Hematopoietic multipotent progenitor cell treated with erythropoietin and hydrocortisone succinate and interleukin-3 and kit ligand, for 6 days (in vitro differentiated cells): ENCODE data around the gene GRK3.
"Not testable (repeated sequence)": the region's sequence is repeated elsewhere in the genome, so short reads cannot be mapped to it uniquely, and the experiment has no call there.

ENCODE experiments used
- DNase-seq: peaks from one replicate; pipeline ENCODE4 v3.0.0-alpha.2; 2015

The GRK3 gene

DNA sequence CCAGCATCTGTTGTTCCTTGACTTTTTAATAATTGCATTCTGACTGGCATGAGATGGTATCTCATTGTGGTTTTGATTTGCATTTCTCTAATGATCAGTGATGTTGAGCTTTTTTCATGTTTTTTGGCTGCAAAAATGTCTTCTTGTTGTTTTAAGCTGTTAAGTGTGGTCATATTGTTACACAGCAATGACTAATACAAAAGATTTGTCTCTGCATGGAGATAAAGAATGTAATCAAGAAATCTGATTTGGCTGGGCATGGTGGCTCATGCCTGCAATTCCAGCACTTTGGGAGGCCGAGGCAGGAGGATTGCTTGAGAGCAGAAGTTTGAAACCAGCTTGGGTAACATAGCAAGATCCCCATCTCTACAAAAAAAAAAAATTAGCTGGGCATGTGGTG lies 12.1 kb upstream of the GRK3 start:
- DNase-seq = not testable (repeated sequence)

DNA sequence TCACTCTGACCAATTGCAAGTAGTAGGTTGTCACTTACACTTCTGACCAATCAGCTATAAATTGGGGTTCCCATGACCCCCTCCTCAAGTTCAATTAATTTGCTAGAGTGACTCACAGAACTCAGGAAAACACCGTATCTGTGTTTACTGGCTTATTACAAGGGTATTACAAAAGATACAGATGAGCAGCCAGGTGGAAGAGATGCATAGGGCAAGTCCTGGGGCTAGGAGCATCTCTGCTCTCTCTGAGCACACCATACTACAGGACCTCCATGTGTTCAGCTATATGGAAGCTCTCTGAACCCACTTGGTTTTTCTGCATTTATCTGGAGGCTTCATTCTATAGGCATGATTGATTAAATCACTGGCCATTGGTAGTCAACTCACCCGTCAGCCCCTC lies 11.3 kb upstream of the GRK3 start:
- DNase-seq = no peak

DNA sequence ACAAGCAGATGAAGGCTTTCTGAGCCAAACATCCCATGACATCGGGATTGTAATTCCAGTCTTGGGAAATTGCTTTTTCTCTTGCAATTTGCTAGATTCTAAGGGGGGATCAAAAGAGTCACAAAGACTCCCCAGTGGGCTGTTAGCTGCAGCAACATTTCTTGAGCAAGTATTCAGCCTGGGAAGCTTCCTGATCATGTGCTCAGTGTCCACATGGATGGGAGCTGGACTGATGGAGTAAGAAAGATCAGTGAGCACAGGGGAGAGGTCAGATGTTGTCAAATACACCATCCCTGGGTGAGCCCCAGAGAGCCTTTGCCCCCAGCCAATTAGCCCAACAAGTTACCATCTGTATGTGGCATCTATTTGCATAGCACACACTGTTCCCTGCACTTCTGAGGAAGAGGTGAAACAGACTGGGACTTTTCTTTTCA lies 10.2 kb upstream of the GRK3 start:
- no peak for DNase-seq

DNA sequence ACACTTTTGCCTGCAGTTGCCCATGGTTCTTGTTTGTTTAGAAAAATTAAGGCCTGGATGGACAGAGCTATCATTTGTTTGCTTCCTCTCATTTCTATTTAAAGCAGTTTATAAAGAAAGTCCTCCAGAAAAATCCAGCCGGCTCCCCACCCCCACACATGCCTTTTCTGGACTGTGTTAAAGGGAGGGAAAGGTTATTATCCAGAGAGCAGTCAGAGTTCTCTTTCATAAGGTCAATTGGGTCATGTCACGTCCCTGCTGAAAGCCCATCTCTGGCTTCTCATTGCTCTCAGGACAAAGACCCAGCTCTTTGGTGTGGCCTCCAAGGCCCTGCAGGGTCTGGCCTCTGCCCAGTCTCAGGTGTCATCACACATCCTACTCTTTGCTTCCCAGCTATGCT lies 9.8 kb upstream of the GRK3 start:
- no peak for DNase-seq

DNA sequence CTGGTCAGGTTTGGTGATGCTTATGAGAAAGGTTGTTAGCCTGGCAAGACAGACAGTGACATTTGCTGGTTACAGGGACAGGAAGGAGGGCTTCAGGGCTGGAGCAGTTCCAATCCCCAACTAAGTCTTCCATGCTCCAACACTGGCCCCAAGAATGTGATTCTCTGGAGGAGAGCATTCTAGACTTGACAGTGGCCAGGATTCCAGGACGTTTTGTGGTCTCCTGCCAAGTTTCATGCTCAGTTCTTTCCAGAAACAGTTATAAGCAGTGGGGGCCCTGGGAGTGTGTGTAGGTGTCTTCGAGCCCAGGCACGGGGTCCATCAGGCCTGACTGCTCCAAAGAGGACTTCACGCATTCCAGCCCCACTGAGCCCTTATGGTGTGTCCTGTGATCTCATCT lies 8.9 kb upstream of the GRK3 start:
- DNase-seq = no peak

DNA sequence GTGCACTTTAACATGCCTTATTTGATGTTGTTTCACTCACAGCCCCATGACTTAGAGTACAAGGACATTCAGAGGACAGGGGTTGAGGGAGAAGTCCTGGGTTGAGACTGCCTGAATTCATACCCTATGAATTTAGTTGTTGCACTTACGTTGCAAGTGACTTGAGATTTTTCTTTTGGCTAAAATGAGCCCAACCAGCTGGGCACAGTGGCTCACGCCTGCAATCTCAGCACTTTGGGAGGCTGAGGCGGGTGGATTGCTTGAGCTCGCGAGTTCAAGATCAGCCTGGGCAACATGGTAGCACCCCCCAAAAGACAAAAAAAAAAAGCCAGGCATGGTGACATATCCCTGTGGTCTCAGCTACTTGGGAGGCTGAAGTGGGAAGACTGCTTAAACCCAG lies 7.3 kb upstream of the GRK3 start:
- no peak for DNase-seq

DNA sequence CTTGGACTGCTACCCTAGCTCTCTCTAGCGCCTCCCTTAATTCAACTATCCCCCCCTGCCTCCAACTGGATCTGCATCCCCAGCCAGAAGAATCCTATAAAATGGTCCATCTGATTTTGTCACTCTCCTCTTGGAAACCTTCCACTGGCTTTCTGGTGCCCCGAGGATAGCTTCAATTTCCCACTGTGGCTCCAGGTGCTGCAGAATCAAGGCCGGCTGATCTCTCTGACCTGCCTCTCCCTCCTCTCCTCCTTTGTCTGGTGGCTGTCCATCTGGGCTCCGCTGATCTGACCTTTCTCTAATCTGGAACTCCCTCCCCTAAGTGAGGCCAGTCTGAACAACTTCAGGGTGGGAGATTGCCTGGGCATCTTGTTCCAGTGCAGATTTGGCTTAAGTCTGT lies 6.1 kb upstream of the GRK3 start:
- no peak for DNase-seq

DNA sequence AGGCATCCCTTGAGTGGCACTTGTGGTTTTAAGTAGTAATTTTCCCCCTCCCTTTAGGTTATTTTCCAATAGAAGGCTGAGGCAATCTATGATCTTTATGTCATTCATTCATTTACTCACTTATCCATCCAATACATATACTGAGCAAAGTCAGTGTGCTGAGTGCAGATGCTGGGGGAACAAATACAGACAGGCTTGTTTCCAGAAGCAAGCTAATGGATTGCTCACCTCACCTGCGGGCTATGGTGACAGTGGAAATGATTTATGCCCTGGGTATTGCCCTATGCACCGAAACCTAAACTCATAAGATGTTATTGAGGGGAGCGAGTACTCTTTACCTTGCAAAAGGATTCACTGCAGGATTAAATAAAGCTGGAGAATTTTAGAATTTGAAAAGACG lies 4.6 kb upstream of the GRK3 start:
- not testable (repeated sequence) for DNase-seq

DNA sequence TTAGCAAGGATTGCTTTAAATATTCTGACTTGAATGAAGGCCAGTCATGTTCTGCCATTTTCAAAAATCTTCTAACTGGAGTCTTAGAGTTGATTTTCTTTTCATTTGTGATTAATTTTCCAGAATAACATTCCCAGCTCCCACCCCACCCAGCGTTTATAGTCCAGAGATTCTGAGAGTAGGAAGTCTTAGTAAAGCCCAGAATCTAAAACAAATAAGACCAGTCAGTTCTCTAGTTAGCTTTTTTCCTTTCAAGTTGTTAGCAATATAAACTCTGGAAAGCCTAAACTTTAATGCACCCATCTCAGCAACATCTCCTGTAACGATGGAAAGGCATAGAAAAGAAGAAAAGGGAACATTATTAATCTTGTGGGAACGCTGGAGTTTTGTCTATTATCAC lies 3.3 kb upstream of the GRK3 start:
- DNase-seq = not testable (repeated sequence)

DNA sequence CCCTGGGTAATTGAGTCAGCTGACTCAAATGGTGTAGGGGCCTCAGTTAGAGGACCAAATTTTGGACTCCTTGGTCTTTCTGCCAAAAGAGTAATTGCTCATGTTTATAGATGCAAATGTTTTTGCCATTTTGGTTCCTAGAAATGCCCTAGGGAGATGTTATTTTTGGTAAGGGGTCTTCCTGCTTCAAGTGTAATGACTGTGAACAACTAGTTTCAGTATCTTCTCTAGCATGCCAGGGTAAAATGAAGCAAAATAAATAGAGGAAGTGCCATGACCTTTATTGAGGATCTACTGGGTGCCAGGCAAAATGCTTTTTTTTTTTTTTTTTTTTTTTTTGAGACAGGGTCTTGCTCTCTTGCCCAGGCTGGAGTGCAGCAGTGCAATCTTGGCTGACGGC lies 2.5 kb upstream of the GRK3 start:
- not testable (repeated sequence) for DNase-seq

DNA sequence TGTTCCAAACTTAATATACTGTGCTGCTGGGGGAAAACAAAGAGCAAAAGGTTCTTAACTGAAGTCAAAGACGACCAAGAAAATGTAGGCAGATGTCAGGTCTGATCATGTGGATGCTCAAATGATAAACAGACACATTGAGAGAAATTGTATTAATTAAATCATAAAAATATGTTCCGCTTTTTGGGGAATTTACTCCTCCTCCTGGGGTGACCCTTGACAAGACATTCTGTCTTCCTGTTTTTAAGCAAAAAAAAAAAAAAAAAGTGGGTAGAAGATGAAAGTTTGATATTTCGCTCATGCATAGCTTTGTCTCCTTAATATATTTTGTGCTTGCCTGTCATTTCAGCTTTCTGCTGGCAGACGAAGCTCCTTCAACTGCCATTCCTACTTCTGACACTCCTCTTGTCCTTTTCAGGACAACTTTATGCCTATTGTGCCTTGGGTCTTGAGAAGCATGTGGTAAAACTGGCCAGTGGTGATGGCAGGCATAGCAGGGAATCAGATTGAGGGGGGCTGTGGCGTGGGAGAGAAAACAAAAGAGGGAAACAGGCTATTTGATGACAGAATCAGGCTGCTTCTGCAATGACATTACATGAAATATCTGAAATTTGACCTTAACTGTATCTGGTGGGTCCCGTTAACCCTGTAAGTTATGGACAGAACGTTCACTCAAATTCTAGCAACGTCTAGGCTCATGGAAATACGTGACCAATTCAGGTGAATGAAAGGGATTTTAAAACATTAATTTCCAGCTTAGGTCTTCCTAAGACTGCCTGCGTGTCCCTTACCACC lies 1.3 kb upstream of the GRK3 start:
- DNase-seq = peak; percentile 20

DNA sequence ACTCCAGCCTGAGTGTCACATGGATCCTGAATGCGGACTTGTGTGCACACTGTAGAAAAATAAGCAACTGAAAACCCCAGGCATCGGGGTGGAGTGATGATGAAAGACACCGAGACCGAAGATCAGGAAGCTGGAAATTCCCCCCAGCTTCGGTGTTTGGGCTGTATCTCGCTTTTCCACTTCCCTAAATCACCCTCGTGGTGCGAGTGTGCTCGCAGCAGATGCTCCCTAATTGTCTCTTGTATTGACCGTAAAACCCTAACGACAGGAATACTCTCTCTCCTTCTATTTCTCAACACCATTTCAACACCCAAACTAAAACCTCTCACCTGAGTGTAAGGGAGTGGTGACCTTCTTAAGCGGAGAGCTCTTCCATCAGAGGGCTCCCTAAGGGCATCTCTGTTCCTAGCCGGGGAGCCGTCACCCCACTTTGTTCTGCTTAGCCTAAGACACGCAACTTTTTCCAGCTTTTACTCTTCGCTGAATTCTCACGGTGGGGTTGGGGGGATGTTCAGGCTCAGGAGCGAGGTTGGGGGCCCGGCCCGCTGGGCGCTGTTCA lies 635 bp upstream of the GRK3 start:
- peak; percentile 47 for DNase-seq

DNA sequence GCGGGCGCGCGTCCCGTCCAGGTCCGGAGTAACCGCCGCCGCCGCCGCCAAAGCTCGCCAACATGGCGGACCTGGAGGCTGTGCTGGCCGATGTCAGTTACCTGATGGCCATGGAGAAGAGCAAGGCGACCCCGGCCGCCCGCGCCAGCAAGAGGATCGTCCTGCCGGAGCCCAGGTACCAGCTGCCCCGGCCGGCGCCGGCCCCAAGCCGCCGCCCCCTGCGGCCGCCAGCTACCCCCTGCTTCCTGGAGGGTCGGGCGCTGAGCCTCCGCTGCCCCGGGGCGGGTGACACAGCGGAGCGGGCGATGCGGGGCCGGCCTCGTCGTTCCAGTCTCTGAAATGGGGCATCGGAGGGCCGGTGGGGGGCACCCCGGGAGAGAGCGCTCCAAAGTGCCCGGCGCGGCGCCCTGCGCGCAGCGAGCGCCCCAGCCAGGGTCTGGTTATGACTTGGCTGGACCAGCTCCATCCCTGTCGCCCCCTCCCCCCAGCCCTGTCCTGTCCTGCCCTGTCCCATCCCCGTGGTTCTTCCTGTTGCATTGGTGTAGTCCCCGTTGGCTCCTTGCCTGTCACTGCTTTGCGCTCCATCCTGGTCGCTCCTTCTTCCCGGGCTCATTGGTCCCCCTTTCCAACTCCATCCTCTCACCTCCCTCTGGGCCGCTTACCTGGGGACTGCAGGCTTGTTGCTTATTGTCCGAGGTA lies 653 bp downstream of the GRK3 start:
- peak; percentile 44 for DNase-seq

DNA sequence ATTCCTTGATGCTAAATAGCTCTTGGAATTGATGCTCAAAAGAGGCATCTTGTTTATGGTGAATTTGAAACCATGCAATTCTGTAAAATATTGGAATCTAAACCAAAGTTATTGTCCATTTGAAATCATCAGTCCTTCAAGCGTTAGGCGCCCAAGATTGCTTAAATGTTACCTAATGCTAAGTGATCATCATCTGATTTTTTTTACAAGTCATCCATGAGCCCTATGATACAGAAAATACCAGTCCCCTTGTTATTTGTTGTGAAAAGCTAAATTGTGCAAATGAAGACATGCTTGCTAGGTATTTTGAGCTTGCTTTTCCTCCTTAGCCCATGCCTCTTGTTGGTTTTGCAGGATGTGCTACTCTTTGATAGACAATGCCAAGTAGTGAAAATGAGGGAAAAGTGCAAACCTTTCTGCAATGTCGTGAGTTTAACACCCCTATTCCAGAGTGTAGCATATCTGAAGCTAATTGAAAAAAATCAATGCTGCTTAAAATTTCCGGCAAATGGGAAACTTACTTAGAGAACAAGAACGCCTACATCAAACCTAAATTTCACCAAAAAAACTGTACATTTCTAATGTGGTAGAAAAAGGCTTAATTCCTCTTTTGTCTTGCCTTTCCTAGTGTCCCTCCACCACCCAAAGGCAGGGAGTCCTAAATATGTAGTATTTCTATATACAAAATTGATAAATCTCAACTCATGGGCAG lies 1.9 kb downstream of the GRK3 start:
- no peak for DNase-seq

DNA sequence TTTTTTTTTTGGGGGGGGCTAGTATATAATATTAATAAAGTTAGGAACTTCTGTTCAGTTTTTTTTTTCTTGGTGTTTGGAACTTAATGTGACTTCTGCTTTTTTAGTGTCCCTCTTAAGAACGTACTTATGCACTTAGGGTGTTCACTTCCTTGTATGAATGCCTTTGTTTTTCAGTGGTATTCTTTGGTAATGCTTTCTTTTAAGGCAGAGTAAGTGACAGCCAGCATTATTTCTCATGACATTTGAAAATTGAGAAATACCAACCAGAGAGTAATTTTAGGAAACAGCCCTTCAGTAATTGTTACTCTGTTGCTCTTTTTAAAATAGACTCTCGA lies 2.4 kb downstream of the GRK3 start:
- DNase-seq = peak; percentile 73

DNA sequence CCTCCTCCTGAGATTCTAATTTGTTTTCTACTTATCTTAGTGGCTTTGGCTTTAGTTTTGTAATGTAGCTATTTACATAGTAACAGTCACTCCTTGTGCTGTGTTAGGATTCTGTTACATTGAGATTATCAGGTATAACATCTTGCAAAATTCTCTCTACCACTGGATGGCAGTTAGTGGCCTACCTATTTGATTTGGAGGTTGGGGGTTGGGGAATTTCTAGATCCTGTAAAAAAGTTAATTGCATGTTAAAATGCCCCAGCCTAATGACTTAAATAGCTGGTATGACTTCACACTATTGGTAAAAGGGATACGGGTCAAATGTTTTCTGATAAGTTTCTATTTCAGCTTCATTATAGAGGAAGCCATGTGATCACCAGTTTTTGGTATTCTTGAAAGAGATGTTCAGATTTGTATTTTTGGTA lies 2.8 kb downstream of the GRK3 start:
- DNase-seq = peak; percentile 73

DNA sequence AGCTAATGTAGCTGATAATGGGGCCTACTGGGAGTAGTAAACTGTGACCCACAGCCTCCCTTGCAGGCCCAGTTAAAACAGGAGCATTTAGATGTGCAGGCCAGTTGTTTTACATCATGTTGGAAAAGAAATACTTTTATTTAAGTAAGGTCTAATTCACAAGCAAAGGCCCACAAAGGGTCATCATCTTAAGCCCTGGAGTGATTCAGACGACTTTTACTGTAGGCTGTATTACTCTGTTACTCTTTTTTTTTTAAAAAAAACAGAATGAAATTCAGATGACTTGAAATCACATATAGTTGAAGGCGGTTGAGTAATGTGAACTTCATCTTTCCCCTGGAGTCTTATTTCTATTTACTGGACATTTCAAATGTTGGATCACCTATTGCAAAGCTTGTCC lies 3.6 kb downstream of the GRK3 start:
- DNase-seq = not testable (repeated sequence)

DNA sequence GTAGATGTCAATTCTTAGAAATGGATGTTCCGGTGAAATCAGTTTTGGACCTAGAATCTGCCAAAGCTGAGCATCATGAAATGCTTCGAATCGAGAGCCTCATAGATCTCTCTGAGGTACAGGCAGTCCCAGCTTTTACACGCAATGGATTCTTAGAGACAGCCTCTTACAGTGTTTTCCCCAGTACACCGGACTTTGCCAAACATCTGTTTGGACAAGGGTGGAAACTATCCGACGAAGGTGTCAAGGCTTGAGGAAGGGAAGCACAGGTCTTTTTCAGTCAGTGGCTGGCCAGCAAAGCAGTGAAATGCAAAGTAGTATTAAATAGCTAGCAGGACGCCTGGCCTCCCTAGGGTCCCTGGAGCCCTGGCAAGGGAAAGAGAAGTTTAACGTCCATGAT lies 4.9 kb downstream of the GRK3 start:
- no peak for DNase-seq

DNA sequence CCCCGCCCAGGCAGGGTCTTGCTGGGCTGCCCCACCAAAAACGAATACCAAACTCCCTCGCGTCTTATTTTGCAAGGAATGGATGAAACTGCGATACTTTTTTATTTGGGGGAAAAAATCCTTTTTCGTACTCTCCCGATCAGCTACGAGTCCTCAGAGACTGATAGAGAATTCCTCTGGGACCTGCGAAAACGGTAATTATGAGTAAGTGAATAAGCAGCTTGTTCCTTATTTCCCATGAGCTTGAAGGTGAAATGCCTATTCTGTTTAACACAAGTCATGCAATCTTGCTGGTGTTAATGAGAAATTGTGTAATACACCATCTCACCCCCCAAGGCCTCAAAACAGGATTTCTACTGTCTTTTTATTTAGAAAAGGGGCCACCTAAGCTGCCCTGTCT lies 5.5 kb downstream of the GRK3 start:
- DNase-seq = peak; percentile 37

DNA sequence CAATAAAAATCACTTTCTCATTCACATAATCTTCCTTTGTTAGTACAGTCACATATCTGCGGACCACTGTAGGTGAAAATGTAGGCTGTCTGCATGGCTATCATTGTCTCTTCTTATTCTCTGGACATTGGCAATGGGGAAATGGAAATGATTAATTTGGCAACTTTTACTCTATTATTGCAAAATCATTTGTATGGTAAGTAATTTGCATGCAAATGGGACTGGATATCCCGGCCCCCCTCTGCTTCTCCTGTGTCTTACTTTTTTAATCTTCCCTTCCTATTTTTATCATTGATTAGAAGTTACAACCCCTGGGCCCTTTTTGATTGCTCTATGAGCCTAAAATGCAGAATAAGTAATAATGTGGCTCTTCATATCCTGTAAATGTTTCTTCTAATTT lies 6.0 kb downstream of the GRK3 start:
- DNase-seq = no peak

DNA sequence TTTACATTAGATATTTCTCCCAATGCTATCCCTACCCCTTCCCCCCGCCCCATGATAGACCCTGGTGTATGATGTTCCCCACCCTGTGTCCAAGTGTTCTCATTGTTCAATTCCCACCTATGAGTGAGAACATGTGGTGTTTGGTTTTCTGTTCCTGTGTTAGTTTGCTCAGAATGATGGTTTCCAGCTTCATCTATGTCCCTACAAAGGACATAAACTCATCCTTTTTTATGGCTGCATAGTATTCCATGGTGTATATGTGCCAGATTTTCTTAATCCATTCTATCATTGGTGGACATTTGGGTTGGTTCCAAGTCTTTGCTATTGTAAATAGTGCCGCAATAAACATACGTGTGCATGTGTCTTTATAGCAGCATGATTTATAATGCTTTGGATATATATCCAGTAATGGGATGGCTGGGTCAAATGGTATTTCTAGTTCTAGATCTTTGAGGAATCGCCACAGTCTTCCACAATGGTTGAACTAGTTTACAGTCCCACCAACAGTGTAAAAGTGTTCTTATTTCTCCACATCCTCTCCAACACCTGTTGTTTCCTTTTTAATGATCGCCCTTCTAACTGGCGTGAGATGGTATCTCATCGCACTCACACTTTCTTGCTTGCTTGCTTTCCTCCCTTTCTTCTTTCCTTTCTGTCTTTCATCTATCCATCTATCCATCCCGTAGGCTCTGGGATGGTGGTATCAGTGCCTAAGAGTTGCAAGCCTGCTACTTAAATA lies 7.7 kb downstream of the GRK3 start:
- not testable (repeated sequence) for DNase-seq

DNA sequence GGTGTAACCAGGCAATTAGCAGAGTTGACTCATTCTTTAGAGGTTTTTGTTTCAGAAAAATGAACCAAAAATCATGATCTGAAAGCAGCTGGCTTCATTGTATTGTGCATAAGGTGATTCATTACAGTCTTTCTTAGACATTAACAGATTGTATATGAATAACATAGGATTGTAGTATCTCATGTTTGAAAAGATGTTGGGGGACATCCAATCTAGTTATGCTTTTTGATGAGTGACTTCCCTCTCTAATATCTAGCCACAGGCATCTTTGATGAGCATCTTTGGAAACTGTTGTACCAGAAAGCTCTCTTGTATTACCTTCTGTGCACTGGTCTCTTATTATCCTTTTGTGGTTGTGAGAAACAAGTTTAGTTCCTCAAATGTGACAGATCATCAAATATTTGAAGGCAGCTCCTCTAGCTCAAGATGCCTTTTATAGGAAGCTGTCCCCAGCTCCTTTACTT lies 8.3 kb downstream of the GRK3 start:
- peak; percentile 41 for DNase-seq

DNA sequence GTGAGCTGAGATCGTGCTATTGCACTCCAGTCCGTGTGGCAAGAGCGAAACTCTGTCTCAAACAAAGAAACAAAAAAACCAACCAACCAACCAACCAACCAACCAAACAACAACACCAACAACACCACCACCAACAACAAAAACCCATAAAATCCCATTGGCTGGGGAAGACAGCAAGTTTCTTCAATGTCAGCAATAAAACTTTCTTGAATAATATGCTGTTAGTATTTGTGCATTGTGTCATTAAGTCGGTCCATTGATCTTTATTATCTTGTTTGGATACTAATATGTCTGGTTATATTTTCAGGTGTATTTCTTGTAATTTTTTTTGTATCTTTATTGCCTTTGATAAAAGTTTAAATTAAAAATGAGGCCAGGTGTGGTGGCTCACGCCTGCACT lies 9.4 kb downstream of the GRK3 start:
- no peak for DNase-seq
